ENCODE data around the gene PCBP3.

Gene PCBP3

DNA sequence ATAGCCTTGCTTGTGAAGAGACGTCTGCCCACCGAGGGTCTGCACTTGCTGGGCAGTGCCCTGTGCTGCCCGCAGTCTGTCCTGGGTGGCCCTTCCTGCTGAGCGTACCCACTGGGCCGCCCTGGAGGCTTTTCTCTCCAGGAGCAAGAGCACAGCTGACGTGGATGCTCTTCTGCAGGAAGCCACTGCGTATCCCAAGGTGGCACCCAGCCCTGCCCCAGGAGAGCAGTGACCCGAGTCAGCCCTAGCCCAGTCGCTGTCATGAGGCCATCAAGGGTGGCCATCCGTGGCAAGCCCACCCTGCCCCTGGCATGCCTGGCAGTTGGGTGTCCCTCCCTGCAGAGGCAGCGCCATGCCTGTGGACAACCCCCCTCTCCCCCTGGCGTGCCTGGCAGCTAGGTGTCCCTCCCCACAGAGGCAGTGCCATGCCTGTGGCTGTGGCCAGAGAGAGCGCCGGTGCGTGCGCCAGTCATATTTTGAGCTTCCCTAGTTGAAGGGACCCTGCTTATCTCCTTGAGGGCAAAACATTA is 286.8 kb downstream of the PCBP3 start:
- no peak for DNase-seq (ENCODE audit: low read depth)

DNA sequence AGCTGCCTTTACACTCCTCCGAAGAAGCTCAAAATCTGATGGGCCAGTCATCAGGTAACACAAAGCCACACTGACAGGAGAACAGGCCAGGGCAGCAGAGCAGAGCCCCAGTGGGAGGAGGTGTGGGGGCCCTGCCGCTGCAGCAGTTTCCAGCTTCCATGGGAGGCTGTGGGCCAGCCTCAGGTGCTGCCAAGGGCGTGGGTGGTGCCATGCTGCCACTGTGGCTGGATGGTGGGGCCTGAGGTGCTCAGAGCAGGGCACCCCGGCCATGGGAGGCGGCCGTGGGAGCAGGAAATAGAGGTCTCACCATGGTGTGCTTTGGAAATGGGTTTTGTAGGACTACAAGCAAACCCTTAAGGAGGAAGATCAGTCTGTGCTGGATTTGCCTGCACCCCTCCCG is 287.3 kb downstream of the PCBP3 start:
- no peak for DNase-seq (ENCODE audit: low read depth)

DNA sequence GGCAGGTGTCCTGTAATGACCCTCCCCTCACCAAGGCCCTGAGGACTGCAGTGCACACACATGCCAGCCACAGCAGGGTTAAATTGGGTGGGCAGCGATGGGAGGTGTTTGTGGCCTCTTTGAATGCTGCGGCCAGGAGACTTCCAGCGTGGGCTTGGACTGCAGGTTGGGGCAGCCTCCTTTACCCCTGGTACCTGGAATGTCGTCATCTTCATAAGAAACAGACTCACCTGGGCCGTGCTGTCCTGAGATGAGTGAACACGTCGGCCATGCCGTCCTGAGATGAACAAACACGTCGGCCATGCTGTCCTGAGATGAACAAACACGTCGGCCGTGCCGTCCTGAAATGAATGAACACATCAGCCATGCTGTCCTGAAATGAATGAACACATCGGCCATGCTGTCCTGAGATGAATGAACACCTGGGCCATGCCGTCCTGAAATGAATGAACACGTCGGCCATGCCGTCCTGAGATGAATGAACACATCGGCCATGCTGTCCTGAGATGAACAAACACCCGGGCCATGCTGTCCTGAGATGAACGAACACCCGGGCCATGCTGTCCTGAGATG is 288.0 kb downstream of the PCBP3 start:
- no peak for DNase-seq (ENCODE audit: low read depth)

DNA sequence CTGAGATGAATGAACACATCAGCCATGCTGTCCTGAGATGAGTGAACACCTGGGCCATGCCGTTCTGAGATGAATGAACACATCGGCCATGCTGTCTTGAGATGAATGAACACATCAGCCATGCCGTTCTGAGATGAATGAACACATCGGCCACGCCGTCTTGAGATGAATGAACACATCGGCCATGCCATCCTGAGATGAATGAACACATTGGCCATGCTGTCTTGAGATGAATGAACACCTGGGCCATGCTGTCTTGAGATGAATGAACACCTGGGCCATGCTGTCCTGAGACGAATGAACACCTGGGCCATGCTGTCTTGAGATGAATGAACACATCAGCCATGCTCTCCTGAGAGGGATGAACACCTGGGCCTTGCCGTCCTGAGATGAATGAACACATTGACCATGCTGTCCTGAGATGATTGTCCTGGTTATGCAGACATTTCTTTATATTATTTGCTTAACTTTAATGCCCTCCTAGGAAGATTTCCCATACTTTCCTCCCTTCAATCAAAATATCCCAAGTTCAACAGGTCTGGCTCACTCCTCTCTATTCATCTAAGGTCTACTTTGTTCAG is 289.5 kb downstream of the PCBP3 start:
- no peak for DNase-seq (ENCODE audit: low read depth)

DNA sequence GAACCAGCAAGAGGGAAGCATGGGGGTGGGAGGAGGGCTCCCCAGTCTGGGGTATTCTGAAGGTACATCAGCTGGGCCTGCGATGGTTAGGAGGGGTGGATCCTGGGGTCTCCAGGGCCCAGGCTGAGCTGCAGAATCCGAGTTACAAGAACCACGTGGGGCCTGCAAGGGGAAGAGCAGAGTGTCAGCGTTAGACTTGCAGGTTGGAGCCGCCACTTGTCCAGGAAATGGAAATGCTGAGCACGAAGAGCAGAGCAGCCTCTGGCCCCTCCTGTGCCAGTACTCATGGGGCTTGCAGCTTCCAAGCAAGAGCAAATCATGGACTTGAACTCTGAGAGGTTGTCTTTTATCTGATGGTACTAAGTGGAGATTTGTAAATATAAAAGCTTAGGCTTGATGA is 290.6 kb downstream of the PCBP3 start:
- DNase-seq (ENCODE audit: low read depth): no peak

DNA sequence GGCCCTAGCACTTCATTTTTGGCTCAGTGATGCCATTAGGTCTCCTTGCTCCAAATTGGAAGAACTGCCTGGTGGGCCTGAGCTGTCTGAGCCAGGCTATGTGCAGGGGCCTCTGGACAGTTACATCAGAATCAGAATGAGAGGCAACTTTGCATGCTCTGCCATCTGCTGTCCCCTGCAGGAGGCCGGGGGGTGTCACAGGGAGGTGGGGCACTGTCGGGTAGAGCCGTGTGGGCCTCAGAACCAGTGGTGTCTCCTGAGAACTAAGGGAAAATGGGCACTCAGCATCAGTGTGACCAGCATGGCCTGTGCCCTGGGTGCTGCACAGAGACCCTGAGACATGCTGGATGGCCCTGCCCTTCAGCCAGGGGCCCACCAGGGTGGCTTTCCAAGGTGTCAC is 291.0 kb downstream of the PCBP3 start:
- DNase-seq (ENCODE audit: low read depth): no peak

DNA sequence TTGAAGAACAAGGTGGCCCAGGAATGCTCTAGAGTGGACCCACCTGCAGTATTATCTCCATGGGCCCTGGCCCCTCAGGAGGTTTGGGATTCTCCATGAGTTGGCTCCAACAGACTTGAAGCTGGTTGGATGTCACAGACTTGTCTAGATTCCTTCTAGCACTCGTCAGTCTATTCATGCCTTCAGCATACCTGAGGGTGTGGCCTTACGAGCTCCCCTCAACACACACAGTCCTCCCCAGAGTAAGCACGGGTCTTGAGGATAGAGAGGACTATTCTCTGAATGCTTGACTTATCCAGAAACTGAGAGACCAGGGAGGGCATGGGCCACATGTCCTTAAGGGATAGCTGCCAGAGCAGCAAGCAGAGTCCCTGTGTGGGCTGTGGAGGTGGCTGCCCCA is 292.1 kb downstream of the PCBP3 start:
- DNase-seq (ENCODE audit: low read depth): peak; percentile 9

DNA sequence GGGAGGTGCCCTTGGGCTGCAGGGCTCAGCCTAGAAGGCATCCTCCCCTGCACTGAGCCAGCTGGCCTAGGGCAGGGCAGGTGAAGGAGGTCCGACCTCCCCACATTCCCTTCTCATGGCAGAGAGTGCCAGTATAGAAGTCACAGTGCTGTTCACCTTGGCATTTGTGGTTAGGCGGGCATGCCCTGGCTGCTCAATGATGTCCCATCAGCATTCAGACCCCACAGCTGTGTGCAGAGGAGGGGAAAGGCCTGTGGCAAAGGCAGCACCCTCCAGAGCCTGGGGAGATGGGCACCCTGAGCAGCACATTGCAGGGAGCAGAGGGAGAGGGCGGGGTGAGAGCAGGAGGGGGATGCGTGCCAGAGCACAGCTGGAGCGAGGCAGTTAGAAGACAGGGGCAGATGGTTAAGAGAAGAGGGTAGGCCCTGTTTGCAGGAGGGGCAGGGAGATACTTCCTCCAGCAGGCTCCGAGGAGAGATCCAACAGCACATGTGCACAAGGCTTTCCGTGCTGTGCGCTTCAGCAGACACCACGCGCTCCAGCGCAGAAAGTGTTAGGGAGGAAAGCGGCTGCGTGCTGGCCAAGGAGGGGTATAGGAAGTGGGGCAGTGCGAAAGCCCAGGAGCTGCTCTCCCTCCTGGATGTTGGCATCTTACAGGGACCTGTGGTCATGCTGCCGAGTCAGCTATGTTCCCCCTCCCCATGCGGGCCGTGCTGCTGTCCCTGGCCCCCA is 294.4 kb downstream of the PCBP3 start:
- no peak for DNase-seq (ENCODE audit: low read depth)

DNA sequence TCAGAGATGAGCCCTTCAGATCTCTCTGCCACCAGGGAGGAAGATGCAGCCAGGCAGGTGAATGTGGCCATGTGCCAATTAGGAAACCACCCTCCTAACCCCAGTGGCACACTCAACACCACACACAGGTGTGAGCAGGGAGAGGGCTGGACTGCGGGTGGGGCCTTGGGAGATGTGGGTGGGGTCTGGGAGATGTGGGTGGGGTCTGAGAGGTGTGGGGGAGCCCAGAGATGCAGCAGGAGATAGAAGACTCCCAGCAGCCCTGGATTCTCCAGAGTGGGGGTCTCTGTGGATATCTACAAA is 294.9 kb downstream of the PCBP3 start:
- no peak for DNase-seq (ENCODE audit: low read depth)

DNA sequence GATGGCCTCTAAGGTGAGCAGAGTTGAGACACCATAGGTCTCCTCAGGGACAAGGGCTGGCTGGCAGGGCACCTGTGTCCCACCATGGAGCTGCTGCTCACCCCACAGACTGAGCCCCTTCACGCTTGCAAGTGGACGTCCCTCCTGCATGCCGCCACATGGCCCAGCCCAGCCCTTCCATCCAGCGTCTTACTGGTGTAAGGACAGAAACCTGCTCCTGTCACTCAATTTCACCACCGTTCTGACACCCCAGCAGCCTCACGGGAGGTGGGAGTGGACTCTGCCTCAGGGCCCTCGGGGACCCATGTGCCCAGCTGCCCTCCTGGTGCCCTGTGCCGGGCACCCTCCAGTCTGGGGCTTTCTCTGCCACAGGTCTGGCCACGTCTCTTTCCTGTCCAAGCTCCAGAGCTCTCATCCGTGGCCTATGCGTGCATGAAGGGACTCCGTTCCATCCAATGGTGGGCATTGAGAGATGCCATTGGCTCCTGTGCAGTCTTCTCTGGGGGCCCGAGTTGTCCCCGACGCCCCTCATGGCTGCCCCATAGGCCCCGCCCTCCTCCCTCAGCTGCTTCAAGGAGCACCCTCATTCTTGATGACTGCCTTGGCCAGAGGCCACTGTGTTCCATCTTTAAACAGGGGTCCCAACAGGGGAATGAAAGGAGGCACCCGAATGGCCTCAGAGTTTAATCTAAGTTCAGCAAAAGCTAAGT is 295.4 kb downstream of the PCBP3 start:
- DNase-seq (ENCODE audit: low read depth): no peak

DNA sequence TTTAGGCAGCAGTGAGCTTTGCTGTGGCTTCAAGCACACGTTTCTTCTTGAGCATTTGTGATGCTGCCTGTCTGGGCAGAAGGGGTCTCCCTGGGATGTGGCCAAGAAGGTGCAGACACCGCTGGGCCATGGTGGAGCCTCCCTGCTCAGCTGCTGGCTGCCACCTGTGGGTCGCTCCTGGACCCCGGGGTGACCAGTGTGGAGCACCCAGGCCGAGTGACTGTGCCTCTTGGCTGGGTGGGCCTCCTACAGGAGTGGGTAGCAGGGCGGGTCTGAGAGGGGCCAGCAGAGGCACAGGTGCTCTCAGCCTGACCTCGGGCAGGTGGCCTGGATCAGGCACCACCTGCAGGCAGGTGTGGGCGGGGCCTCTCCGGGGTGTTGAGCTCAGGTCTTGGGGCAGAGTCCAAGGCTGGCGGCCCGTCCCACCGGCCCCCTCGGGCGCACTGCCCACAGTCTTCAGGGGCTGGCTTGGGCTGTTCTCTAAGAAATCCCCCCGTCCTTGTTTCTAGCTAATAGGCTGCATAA is 296.1 kb downstream of the PCBP3 start:
- no peak for DNase-seq (ENCODE audit: low read depth)

DNA sequence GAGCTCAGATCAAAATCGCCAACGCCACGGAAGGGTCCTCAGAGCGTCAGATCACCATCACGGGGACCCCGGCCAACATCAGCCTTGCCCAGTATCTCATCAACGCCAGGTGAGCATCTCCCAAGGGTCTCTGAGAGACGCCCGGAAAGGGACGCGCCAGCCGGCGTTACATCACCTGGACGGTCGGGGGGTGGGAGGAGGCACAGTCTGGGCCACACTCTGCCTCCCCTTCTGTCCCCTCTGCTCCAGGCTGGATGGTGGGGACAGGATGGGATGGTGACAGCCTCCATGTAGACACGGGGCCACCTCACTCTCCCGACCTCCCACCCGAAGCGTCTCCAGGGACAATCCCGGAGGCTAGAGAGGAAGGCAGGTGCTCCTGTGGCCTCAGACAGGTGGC is 296.6 kb downstream of the PCBP3 start:
- no peak for DNase-seq (ENCODE audit: low read depth)

DNA sequence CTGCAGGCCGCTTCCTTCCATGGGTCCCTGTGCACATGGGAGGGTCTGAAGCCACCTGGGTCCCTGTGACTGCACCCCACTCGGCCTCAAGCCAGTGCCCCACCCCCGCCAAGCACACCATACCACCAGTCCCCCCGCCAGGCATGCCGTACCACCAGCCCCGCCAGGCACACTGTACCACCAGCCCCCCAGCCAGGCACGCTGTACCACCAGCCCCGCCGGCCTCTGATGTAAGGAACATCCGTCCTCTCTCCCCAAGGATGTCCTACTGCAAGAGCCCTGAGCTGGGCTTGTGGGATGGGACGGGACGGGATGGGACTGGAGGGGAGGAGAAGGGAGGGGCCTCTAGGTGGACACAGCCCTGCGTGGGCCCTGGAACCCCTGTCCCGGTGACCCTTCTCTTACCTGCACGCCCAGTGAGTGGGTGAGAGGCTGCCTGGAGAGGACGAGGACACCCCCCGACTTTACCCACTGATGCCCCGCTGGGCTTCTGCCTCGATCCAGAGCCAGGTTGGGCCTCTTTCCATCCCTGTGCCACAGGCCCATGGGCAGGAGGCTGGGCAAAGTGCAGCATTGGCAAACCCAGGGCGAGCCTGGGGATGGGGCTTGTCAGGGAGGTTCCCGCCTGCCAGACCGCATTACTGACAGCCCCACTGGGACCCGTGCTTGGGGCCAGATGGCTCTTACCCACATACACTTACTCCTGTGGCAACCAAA is 297.3 kb downstream of the PCBP3 start:
- no peak for DNase-seq (ENCODE audit: low read depth)

DNA sequence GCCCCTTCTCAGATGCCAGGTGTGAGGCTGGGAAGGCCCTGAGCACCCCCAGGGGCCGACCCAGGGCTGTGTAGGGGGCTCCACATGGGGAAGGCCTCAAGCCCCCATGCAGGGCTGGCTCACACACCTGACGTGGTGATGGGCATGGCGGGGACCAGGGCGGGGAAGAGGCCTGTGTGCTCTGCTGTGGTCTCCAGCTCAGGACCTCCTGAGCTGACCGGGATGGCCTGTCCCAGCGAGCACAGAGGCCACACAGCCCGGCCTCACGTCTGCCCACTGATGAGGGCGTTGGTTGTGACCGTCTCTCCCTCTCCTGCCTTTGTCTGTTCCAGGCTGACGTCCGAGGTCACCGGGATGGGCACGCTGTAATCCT is 297.8 kb downstream of the PCBP3 start:
- DNase-seq (ENCODE audit: low read depth): no peak

DNA sequence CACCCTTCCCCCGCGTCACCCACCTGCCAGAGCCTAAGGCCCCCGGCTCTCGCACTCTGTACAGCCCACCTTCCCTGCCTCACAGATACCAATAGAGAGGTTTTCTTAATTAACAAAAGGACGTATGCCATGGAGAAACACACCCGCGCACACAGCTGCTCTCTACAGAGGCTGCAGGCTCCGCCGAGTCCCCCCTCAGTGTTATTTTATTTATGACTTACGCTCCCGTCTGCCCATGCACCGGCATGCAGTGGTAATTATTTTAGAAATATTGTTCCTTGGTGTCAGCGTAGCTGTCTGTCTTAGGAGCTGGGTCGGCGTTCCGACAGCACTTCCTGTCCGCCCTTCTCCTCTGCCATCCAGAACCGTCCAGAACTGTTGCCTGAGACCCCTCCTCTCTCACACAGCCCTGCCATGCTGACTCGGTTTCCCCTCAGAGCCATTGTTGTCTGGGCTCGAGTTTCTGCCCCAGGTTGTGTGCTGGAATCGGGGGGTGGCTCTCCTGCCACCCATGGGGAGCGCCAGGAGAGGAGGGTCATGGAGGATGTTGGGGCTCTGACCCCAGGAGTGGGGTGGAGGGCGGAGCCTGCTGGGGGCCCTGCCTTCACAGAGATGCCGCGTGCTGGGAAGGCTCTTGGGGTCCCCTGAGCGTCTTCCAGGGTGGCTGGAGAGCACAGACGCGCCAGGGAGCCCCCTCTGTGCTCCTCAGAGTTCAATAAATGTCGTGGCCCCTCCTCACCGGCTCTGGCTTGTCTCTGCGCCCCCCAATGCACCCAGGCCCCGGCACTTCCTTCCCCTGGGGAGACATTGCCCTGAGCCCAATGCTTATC is 298.4 kb downstream of the PCBP3 start:
- no peak for DNase-seq (ENCODE audit: low read depth)

DNA sequence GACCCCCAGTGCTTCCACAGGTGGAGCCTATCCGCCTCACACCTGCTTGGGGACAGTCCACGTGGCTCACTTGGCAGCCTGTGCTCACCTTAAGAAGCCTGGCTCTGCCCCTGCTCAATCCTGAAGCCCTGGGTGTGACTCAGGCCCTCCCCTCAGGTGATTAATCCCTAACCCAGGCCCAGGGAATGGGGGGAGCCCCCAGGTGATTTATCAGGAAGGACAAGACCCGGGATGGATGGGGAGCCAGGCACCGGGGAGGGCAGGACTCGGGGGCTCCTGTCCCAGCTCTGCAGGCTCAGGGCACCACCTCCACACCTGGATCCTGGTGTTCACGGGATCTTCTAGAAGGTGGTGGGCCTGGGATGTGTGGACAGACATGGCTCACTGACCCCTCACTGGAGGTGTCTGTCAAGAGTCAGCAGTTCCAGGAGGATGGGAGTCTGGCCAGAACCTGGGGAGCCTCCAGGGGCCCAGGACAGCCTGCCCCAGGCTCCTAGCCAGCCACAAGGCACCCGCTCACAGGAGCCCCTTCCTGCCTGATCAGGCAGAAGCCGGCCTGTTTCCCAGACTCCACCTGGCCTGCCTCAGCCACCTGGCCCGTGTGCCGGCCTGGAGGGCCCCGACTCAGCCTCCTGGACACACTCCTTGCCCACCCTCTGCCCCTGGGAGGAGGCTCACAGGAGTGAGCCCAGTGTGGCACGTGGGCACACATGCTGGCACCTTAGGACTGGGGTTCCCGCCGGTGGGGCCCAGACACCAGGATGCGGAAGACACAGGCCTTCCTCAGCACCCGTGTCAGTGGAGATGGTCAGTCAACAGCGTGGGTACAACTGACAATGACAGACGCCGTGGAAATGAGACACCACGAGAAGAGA is 299.5 kb downstream of the PCBP3 start:
- DNase-seq (ENCODE audit: low read depth): no peak

DNA sequence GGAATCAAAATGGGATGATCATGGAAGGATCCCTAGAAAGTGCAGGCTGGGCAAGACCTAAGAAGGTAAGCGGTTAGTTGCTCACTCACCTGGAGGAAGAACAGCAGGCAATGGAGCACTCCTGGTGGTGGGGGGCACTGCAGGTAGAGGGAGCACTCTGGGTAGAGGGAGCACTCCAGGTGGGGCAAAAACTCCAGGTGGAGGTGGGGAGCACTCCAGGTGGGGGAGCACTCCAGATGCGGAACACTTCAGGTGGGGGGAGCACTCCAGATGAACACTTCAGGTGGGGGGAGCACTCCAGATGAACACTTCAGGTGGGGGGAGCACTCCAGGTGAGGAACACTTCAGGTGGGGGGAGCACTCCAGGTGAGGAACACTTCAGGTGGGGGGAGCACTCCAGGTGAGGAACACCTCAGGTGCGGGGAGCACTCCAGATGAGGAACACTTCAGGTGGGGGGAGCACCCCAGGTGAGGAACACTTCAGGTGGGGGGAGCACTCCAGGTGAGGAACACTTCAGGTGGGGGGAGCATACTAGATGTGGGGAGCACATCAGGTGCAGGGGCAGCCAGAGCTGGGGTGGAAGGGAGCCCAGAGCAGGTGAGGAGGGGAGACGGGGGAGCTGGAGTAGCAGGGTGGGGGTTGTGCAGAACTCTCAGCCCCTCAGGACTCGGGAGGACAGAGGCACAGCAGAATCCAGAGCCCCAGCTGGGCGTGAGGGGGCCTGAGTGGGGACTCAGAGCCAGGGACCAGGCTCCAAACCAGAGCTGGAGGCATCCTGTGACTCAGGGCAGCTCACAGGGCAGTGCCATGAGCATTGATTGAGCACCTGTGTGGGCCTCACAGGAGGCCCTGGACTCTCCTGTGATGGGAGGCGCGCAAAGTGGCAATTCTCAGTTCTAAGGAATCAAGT is 300.4 kb downstream of the PCBP3 start:
- no peak for DNase-seq (ENCODE audit: low read depth)

DNA sequence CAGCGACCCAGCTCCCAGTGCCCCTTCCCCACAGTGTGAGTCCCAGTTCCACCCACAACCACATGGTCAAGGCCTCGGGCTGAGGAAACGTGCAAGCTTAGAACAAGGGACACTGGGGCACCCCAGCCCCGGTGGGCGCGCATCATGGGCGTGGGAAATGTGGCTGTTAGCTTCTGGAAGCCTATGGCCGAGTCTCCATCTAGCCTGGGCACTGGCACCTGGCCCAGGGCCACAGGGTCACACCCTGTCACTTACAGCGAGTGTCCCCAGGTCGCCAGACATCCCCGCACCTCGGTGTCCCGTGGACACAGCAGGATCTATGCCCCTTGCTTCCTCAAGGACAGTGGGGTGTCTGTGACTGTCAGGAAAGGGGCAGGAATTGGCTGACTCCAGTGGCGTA is 301.1 kb downstream of the PCBP3 start:
- DNase-seq (ENCODE audit: low read depth): no peak
